ENCODE measurements around the gene JMJD6. TPM values are rescaled to one million over a fixed set of nuclear protein-coding genes. Genes with fewer than 3 reads are reported as not detected.
"Not testable (repeated sequence)": the region's sequence is repeated elsewhere in the genome, so short reads cannot be mapped to it uniquely, and the experiment has no call there.

Gene JMJD6
- total RNA-seq = 11.0 TPM

DNA sequence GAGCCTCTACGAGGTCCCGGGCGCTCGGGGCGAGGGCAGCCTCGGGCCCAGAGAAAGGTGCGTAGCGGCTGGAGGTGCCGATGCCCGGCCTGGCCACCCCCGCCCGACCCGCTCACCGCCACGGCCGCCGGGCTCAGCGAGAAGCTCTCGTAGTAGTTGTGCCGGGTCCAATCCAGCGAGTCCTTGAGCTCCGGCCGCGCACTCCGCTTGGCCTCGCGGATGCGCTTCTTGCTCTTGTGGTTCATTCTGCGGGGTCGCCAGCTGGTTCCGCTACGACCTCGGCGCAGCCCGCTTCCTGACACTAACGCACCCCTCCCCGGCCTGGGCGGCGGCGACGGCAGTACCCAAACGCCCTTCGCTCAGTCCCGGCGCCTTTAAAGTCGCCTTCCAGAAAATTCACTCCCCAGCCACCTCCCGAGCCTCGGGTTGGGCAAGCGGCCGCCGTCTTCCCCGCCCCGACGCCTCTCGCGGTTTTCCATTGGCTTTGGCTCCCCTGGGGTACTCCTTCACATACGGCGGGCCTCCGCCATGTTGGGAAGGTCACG is at the start of gene JMJD6:
Gene JMJD6, minus strand, starts transcription at position 376 of the 545 bp plus-strand sequence. Its CDS starts 131 bp downstream, at position 245.
- ATAC-seq = peak; percentile 94

DNA sequence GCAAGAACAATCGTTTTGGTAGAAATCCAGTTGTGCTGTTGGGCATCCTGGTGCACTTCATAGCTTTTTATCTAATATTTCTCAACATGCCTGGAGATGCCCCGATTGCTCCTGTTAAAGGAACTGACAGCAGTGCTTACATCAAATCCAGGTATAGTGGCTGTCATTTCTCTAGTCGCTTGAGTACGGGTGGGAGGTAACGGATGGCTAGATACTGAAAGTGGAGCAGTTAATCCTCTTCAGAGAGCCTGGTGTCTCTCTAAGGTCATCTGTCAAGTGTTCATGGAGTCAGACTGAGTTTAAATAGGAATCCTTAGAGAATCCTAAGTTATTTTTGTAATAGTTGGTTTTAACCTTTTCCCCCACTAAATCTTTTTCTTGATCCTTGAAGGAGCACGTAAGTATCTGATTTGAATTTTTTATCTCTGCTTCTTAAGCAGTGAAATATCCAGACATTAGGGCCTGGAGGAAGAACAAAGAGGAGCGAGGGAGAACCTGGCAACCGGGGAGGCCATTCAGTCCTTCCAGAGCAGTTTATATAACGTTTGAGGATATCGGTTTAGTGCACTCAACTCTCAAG is 48.7 kb upstream of the JMJD6 start:
- no peak for ATAC-seq

DNA sequence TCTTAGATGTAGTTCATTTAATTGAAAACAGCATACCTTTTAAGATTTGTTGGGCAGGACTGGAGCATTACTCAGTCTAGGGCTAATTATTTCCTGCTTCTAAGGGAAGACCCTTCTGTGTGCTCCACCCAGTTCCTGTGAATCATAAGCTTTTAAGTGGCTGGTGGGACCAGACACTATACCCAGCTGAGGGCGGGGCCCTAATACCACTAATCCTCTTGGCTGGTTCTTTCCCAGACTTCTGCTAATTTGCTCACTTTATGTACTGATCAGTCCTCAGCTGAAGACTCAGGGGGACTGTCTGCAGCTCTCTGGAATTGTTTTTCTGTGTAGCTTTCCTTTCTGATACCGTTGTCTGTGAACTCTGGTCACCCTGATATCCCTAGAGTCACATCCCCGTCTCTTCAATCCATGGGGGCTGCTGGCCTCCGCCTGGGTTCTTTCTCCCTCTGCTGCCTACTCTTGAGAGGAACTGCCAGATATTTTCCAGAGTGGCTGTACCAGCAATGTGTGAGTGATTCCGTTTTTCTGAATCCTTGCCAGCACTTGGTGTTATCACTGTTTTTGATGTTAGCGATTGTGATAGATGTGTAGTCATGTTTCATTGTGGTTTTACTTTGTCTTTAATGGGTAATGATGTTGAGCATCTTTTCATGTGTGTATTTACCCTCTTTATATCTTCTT is 46.6 kb upstream of the JMJD6 start:
- ATAC-seq = peak; percentile 98

DNA sequence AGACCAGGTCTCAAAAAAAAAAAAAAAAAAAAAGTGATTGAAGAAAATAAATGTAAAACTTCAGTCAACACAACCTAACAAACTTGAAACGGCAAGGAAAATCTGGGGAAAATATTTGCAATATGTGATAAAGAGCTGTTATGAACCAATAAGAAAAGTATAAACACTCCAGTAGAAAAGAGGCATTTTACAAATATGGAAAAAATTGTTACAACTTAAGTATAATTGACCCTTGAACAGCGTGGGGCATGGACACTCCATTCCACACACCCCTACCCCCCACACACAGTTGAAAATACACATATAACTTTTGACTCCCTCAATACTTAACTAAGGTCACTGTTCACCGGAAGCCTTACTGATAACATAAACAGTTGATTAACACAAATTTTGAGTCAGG is 32.2 kb upstream of the JMJD6 start:
- ATAC-seq = no peak

DNA sequence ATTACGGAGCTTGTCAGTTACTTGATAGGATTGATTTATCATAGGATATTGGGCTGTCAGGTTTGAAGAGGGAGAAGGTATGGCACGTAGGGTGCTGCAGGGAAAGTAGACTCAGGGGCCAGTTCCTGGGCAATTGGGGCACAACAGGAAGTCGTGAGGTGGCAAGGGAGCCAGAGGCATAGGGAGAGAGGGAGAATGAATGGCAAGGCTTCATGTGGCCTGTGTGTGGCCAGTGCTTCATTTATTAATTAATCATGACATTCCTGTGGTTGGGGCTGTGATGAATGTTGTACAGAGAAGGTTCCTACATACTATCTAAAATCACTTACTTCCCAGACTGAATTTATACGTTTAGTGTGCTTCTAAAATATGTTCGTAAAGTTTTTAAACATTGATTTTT is 30.9 kb upstream of the JMJD6 start:
- ATAC-seq = no peak

DNA sequence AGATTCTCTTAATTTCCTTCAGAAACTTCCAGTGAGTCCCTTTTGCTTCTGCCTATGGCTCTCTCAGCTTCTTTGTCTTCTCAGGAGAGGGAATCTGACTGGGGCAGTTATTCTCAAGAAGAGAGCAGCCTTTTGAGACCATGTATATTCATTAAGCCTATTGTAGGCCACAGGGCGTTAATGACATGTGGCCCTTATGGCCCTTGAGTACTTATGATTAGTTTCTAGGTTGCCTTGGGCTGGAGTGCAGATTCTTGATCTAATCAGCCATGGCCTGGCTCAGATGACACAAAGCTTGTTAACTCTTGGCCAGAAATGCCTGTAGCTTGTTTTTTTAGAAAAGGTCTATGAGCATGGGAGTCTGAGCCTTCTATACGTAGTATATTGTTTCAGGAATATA is 28.9 kb upstream of the JMJD6 start:
- no peak for ATAC-seq

DNA sequence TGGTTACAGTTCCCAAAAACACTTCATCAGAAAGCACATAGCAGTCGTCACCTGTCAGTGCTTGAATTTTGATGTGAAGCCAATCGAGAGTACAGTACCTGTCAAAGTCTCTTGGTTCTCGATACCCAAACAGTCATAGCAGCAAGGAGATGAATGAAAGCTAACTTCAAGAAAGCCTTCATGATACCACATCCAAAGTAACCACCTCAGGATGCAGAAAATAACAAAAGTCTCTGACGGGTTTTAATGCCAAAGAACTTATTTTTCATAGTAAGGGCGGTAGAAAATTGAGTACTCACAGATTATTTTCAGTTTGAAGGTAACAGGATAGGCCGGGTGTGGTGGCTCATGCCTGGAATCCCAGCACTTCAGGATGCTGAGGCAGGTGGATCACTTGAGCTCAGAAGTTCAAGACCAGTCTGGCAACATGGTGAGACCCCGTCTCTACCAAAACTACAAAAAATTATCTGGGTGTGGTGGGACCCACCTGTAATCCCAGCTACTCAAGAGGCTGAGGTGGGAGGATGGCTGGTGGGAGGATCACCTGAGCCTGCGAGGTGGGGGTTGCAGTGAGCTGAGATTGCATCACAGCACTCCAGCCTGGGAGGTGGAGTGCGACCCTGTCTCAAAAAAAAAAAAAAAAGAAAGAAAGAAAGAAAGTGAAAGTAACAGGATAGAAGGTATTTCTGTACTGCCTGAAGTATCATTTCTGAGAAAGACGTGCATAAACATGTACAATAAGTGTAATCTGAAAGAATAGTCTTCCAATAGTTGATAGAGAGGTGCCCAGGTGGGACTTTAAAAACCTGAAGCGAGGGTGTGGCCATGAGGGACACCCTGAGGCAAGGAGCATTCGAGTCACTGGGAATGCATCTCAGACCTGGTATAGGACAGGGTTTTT is 26.9 kb upstream of the JMJD6 start:
- ATAC-seq = peak; percentile 44

DNA sequence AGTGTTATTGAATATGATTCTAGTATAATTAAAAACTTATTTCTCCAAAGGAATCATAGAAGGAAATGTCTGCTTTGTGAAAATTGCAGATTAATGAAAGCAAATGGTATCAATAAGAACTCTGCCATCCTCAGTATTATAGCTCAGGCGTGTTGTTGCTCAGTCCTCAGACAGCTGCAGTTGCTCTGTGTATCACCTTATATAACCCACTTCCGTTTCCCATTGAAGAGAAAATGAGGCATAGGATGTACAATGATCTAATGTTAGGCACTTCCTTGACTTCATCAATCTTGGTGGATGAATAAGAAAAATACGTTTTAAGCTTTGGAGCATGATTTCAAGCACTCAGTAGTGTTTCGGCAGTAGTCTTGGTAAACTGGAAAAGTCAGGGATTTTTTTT is 25.6 kb upstream of the JMJD6 start:
- peak; percentile 32 for ATAC-seq

DNA sequence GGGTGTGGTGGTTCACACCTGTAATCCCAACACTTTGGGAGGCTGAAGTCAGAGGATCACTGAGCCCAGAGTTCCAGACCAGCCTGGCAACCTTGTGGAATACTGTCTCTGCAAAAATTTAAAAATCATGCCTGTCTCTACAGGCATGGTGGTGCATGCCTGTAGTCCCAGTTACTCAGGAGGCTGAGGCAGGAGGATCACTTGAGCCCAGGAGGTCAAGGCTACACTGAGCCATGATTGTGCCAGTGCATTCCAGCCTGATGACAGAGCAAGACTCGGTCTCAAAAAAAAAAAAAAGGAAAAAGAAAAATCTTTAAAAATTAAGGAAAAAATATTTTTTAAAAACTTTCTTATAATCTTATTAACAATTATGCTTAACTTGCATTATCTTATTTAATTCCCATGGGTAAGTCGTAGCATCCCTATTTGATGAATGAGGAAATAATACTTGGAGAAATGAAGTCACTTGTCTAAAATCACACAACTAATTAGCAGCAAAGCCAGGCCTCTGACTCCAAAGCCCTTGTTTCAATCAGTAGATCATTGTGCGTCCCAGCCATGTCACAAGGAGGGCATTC is 25.1 kb upstream of the JMJD6 start:
- ATAC-seq = no peak

DNA sequence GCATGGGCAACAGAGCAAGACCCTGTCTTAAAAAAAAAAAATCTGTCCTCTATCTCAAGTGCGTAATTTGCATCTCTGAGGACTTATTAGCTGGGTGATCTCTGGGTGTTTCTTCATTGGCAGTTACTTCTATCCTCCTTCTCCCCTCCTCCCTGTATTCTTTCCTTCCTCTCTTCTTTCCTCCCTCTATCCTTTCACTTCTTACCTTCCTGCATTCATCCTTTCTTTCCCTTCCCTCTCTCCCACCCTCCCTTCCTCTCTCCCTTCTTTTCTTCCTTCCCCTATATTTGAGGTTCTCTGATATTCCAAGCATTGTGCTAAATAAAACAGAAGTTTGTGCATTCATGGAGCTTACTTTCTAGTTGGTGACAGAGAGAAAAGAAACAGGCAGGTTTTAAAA is 22.3 kb upstream of the JMJD6 start:
- no peak for ATAC-seq

DNA sequence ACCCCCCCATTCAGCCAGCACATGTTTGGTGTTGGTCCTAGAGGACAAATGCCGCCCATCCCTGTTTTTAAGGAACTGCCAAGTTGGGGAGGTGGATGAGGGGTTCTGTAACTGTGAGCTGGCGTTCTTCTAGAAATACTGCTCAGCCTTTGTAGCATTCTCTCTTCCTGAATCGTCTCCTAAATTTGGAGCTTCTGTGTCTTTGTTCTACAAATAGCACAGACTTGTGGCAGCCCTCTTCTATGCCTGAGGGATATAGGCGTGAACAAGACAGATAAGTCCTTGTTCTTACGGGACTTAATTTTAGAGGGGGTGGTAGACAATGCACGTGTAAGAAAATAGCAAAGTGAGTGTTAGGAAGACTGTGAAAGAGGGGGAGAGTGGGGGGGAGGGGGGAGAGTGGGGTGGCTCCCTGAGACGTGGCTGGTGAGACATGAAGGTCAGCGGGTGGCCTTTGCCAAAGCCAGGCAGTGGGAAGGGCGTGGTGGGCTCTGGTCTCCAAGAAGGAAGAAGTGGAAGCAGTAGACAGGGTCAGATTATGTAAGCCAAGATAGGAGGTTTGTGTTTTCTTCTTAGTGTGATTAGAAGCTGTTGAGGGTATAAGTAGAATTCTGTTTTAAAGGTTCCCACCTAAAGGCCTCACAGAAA is 21.4 kb upstream of the JMJD6 start:
- no peak for ATAC-seq

DNA sequence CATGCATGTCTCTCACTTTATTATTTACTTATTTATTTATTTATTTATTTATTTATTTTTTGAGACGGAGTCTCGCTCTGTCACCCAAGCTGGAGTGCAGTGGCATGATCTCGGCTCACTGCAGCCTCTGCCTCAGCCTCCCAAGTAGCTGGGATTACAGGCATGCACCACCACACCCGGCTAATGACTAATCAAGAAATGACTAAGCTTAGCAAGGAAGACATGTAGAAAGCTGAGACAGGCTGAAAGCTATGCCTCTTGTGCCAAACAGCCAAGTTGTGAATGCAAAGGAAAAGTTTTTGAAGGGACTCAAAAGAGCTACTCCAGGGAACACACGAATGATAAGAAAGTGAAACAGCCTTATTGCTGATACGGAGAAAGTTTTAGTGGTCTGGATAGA is 19.4 kb upstream of the JMJD6 start:
- ATAC-seq = peak; percentile 51

DNA sequence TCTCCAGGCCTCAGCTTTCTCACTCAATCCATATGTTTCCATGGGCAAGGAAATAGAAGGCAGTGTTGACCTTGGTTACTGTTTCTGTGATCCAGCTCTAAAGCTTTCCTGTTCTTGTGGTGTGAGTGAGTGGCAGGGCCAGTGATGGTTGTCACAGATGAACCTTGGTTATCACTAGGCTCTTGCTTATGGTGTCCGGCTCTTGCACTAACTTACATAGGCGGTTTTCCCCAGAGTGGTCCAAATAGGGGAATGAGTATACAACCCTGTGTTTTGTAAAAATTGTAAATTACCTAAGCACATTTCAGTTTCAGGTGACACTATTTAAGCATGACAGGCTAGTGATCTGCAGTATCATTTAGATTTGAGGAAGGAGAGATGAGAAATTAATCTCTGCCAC is 18.3 kb upstream of the JMJD6 start:
- ATAC-seq = no peak

DNA sequence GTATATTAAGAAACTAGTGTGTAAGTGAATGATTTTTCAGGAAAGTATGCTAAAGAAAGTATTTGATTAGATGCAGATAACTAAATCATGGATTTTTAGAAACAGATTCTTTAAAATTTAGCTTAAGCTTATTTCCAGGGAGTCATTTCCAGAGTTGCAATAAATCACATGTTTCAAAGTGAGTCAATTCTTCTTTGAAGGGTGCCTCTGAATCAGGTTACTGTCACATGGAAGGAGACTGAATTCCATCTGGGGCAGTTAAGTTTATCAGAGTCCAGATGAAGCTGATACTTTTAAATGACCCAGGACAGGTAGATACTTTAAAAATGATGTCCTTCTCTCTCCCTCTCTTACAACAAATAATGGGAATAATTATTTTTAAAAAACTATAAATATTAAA is 16.6 kb upstream of the JMJD6 start:
- no peak for ATAC-seq

DNA sequence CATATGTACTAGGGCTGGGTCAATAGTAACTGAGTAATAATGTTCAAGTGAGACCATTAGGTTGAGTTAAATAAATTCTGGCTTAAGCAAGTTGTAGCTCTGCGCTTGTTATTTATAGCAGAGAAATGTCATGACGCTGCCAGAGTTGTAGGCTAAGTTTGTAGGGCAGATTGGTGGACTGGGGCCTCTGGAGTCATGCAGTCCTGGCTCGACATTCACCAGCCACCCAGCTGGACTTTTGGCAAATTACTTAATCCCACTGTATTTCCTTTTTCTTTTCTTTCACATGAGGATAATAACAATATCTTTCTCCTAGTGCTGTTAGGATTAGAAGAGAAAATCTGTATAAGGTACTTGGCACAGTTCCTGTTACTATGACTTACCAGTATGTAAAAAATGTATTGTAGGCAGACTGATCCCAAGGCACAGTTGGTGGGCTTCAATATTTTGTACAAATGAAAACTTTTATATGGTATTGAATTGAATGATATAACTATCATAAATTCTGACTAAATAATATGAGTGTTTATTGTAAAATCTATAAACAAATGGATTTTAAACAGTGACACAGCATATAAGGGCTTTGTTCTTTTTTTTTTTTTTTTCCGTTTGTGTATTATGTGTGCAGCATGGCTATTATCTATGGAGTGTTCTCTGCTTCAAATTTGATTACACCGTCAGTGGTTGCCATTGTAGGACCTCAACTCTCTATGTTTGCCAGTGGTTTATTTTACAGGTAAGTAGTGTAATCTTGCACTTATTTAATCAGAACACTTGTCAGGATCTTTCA is 14.1 kb upstream of the JMJD6 start:
- ATAC-seq = no peak

DNA sequence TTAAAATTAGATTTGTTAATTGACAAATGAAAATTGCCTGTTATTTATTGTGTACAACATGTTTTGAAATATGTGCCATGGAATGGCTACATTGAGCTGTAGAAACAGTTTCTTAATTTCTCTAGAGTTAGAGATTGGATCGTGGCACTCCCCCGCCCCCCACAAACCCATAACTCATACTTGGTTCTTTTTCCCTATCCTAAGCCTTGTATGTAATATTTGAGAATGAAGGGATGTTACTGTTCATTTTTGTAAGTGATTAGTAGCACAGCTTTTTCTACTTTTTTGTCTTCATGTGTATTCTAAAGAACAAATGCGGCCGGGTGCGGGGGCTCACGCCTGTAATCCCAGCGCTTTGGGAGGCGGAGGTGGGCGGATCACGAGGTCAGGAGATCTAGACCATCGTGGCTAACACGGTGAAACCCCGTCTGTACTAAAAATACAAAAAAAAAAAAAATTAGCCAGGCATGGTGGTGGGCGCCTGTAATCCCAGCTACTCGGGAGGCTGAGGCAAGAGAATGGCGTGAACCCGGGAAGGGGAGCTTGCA is 13.2 kb upstream of the JMJD6 start:
- not testable (repeated sequence) for ATAC-seq

DNA sequence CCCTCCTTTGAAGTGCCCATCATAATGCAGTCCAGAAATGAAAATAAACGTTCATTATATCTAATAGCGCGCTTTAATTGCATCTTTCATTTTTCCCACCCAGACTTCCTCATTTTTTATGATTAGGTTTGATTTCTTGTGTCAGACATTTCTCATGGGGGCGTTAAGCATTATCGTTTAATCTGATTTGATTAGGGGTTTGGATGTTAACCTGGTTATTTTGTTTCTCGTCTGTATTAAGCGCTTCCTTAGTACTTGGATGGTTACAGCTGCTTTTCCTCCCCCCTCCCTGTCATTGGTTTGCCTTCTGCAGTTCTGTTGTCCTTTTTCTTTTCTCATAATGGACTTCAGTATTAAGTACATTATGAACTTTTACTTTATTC is 12.1 kb upstream of the JMJD6 start:
- no peak for ATAC-seq

DNA sequence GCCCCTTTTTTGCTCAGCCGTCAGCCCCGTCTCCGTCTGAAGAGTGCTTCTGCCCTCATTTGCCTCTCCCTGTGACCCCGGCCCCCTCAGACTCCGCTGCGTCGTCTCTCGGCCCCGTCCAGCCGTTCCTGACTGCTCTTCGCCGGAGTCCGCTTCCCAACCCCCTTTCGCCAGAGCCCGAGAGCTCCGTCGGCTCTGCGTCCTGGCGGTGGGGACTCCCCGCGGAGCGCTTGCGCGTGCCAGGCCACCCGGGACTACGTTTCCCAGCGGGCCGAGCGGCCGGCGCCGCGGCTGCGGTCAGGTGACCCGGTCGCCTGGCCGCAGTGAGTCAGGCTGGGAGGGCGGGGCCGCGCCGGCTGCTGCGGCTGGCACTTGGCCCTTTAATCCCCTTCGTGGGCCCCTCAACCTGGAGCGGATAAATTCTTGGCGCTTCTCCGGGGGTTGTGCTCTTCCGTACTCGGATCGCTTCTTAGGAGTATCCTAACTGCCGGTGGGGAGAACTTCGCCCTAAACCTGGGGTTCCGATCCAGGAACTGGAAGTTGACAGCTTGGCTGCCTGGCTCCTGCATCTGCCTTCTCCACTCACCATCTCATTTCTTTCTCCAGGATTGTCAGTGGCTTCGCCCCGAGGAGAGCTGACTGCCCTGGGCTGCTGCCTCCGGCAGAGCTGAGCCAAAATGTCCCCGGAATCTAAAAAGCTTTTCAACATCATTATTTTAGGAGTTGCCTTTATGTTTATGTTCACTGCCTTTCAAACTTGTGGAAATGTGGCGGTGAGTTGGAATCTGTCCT is 11.5 kb upstream of the JMJD6 start, which contains the start of gene MFSD11:
Gene MFSD11, plus strand, starts transcription at position 444 of the 792 bp plus-strand sequence. Its CDS starts 234 bp downstream, at position 678.
- ATAC-seq = peak; percentile 79

DNA sequence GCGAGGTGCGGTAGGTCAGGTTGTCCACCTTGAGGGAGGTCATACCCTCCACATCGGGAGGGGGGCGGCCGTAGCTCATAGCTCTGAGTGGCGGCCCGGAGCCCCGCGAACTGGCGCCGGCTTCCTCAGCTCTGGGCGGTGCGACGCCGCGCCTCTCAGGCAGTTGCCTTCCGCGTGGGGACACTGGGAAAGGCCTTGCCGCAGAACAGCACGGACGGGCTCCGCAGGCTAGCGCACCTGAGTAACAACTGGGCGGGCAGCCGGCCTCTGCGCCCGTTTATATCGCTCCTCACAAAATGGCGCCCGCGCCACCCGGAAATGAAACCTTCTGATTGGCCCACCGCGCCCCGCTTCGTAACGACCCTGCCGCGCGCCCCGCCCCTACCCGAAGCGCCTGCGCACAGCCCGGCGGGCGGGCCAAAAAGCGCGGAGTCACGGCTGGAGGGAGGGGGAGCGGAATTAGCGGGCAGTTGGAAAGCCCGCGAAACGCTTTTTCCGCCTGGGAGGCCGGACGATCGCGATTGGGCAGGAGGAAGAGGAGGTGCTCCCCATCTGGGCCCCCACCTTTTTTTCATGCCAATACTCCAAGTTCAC is 10.8 kb upstream of the JMJD6 start, which contains the start of gene SRSF2:
Gene SRSF2, minus strand, starts transcription at position 250 of the 594 bp plus-strand sequence. Its CDS starts 171 bp downstream, at position 79.
- ATAC-seq = peak; percentile 91
